ENCODE data around the gene SLBP.

DNA sequence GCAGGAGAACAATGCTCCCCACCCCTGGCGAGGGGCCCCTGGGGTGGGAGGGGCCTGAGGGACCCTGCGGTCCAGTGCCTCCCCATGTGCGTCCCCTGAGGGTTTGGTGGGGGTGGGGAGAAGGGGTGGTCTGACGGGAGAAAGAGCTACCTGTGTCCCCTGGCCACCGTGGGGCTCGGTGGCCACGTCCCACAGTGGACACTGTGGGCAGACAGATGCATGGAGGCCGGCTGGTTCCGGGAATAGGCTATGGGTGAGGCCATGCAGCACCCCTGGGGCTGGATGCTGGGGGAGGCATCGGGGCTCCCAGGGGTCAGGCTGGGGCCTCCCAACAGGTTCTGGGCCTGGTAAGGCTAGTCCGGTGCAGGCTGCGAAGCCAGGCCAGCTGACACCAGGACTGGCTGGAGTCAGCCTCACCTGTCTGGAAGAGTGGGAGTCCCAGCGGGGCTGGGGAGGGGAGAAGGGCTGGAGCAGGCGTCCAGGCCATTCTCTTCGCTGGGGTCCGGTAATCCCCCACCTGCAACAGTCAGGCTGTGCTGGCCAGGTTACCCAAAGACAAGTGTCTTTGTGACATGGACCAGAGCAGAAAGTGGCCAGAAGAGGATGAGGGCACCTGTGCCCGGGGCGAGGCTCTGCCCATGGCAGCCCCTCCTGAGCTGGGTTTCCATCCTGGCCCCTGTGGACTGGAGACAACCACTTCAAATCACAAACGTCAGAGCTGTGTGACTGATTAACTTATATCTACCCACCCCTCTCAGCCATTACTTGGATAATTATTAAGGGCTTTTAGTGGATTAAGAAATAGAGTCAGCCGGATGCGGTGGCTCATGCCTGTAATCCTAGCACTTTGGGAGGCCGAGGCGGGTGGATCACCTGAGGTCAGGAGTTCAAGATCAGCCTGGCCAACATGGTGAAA is 26.6 kb downstream of the SLBP start:
- TF ChIP-seq, protein P1, sequence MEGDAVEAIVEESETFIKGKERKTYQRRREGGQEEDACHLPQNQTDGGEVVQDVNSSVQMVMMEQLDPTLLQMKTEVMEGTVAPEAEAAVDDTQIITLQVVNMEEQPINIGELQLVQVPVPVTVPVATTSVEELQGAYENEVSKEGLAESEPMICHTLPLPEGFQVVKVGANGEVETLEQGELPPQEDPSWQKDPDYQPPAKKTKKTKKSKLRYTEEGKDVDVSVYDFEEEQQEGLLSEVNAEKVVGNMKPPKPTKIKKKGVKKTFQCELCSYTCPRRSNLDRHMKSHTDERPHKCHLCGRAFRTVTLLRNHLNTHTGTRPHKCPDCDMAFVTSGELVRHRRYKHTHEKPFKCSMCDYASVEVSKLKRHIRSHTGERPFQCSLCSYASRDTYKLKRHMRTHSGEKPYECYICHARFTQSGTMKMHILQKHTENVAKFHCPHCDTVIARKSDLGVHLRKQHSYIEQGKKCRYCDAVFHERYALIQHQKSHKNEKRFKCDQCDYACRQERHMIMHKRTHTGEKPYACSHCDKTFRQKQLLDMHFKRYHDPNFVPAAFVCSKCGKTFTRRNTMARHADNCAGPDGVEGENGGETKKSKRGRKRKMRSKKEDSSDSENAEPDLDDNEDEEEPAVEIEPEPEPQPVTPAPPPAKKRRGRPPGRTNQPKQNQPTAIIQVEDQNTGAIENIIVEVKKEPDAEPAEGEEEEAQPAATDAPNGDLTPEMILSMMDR (IDR thresholded peaks at IDR 0.05) = no peak
- TF ChIP-seq, protein P2, sequence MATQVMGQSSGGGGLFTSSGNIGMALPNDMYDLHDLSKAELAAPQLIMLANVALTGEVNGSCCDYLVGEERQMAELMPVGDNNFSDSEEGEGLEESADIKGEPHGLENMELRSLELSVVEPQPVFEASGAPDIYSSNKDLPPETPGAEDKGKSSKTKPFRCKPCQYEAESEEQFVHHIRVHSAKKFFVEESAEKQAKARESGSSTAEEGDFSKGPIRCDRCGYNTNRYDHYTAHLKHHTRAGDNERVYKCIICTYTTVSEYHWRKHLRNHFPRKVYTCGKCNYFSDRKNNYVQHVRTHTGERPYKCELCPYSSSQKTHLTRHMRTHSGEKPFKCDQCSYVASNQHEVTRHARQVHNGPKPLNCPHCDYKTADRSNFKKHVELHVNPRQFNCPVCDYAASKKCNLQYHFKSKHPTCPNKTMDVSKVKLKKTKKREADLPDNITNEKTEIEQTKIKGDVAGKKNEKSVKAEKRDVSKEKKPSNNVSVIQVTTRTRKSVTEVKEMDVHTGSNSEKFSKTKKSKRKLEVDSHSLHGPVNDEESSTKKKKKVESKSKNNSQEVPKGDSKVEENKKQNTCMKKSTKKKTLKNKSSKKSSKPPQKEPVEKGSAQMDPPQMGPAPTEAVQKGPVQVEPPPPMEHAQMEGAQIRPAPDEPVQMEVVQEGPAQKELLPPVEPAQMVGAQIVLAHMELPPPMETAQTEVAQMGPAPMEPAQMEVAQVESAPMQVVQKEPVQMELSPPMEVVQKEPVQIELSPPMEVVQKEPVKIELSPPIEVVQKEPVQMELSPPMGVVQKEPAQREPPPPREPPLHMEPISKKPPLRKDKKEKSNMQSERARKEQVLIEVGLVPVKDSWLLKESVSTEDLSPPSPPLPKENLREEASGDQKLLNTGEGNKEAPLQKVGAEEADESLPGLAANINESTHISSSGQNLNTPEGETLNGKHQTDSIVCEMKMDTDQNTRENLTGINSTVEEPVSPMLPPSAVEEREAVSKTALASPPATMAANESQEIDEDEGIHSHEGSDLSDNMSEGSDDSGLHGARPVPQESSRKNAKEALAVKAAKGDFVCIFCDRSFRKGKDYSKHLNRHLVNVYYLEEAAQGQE (IDR thresholded peaks at IDR 0.05; ENCODE audit: insufficient read depth in 1 of 2, low read depth in 2 of 2, low read length in 1 of 2) = no peak
